Stimulated activated CD8-positive, alpha-beta memory T cell treated with anti-CD3 and anti-CD28 coated beads, Interleukin-12 subunit alpha, Interleukin-12 subunit beta, amount 100 ng/mL, for 1 hour (primary cell): Measurements from ENCODE around the gene GIT2.
"Not testable (repeated sequence)": the region's sequence is repeated elsewhere in the genome, so short reads cannot be mapped to it uniquely, and the experiment has no call there.

Experiments
- DNase-seq: peaks from one replicate; pipeline ENCODE4 v3.0.0-alpha.2; 2020; ENCODE audit warnings: low read depth

GIT2 gene

GRCh38 chr12:109919456-109919855 is 76.7 kb downstream of the GIT2 start:
- no peak for DNase-seq

GRCh38 chr12:109916045-109916444 is 80.1 kb downstream of the GIT2 start:
- DNase-seq = no peak

GRCh38 chr12:109915171-109916040 is 80.8 kb downstream of the GIT2 start:
- DNase-seq = no peak

- DNase-seq = no peak
Measured at GRCh38 chr12:109914461-109914860, 81.7 kb downstream of the GIT2 start.

GRCh38 chr12:109912855-109913321 is 83.3 kb downstream of the GIT2 start:
- no peak for DNase-seq

GRCh38 chr12:109910969-109911348 is 85.2 kb downstream of the GIT2 start:
- DNase-seq = no peak

GRCh38 chr12:109910254-109910968 is 85.8 kb downstream of the GIT2 start:
- no peak for DNase-seq

- DNase-seq = no peak
Measured at GRCh38 chr12:109905301-109905700, 90.9 kb downstream of the GIT2 start.

GRCh38 chr12:109902891-109903418 is 93.2 kb downstream of the GIT2 start:
- no peak for DNase-seq

- no peak for DNase-seq
Measured at GRCh38 chr12:109900752-109901580, 95.2 kb downstream of the GIT2 start.

- peak; percentile 57 for DNase-seq
Measured at GRCh38 chr12:109899783-109900751, 96.1 kb downstream of the GIT2 start, which contains the start of gene TCHP. TSS of gene TCHP (plus strand) at chr12:109900274. CDS start at chr12:109903027, 2,753 bp downstream.

GRCh38 chr12:109899345-109899744 is 96.8 kb downstream of the GIT2 start:
- not testable (repeated sequence) for DNase-seq

GRCh38 chr12:109897029-109897428 is 99.1 kb downstream of the GIT2 start:
- no peak for DNase-seq

GRCh38 chr12:109896188-109896587 is 100.0 kb downstream of the GIT2 start:
- DNase-seq = no peak

GRCh38 chr12:109894939-109895338 is 101.2 kb downstream of the GIT2 start:
- DNase-seq = no peak

- no peak for DNase-seq
Measured at GRCh38 chr12:109893261-109893995, 102.7 kb downstream of the GIT2 start.

- no peak for DNase-seq
Measured at GRCh38 chr12:109892748-109893147, 103.4 kb downstream of the GIT2 start.

GRCh38 chr12:109892165-109892715 is 103.9 kb downstream of the GIT2 start:
- no peak for DNase-seq

GRCh38 chr12:109891731-109892130 is 104.4 kb downstream of the GIT2 start:
- not testable (repeated sequence) for DNase-seq
